ENCODE measurements around the gene KDM2A.
A peak's percentile ranks its signal among the peaks of the same experiment; 100 is the strongest.

KDM2A gene

GRCh38 chr11:67274768-67275605 is 155.9 kb downstream of the KDM2A start:
- DNase-seq, result peak in 1 of 4 experiments; percentile 55

GRCh38 chr11:67275606-67276409 is 156.7 kb downstream of the KDM2A start:
- no peak for DNase-seq

GRCh38 chr11:67276781-67277230 is 157.7 kb downstream of the KDM2A start:
- DNase-seq, result peak; percentile 68 to 82 (median 80)

- DNase-seq, result peak; percentile 96 to 98 (median 98)
Measured at GRCh38 chr11:67277231-67277961, 158.3 kb downstream of the KDM2A start.

- DNase-seq, result no peak
Measured at GRCh38 chr11:67278135-67278938, 159.3 kb downstream of the KDM2A start.

- peak in 1 of 4 experiments; percentile 31 for DNase-seq
Measured at GRCh38 chr11:67278939-67279588, 160.0 kb downstream of the KDM2A start.

- no peak for DNase-seq
Measured at GRCh38 chr11:67279589-67280340, 160.7 kb downstream of the KDM2A start.

GRCh38 chr11:67280341-67280787 is 161.3 kb downstream of the KDM2A start:
- peak in 1 of 4 experiments; percentile 50 for DNase-seq

- DNase-seq, result no peak
Measured at GRCh38 chr11:67280788-67281551, 161.9 kb downstream of the KDM2A start.

GRCh38 chr11:67281552-67282150 is 162.6 kb downstream of the KDM2A start:
- no peak for DNase-seq

- no peak for DNase-seq
Measured at GRCh38 chr11:67282155-67282875, 163.3 kb downstream of the KDM2A start.

GRCh38 chr11:67282876-67283371 is 163.9 kb downstream of the KDM2A start:
- no peak for DNase-seq

GRCh38 chr11:67283481-67283963 is 164.5 kb downstream of the KDM2A start:
- peak; percentile 89 to 97 (median 95) for DNase-seq

GRCh38 chr11:67284811-67285540 is 165.9 kb downstream of the KDM2A start:
- peak in 1 of 4 experiments; percentile 50 for DNase-seq

- peak in 3 of 4 experiments; percentile 70 to 72 (median 71) for DNase-seq
Measured at GRCh38 chr11:67285541-67286498, 166.8 kb downstream of the KDM2A start.

Measured in suppressor macrophage (primary cell).